B cell (primary cell): ENCODE measurements around the gene XRRA1.

ENCODE experiments used
- CTCF ChIP-seq: fragments of 200-600 bp; IDR thresholded peaks from one replicate; pipeline ENCODE4 v1.8.0; 2022; ENCODE audit warnings: antibody characterized with exemption, mild to moderate bottlenecking
- EZH2 ChIP-seq: IDR thresholded peaks from 2 replicates; pipeline ENCODE4 v1.6.1; 2012; ENCODE audit warnings: borderline replicate concordance, low read depth, mild to moderate bottlenecking, moderate library complexity, low read length; ENCODE audit not compliant: insufficient read depth, poor library complexity, severe bottlenecking

- TF ChIP-seq CTCF (no peak), EZH2 (no peak)
Measured at GRCh38 chr11:74815966-74816365, 132.9 kb downstream of the XRRA1 start.
